SIG-M5 (cell line): ENCODE data around the gene LILRA6.
"Not testable (repeated sequence)": the region's sequence is repeated elsewhere in the genome, so short reads cannot be mapped to it uniquely, and the experiment has no call there.

ENCODE experiments used
- DNase-seq: peaks from one replicate; lab custom pipeline; 2025; lab: John Stamatoyannopoulos, UW

Gene LILRA6

DNA sequence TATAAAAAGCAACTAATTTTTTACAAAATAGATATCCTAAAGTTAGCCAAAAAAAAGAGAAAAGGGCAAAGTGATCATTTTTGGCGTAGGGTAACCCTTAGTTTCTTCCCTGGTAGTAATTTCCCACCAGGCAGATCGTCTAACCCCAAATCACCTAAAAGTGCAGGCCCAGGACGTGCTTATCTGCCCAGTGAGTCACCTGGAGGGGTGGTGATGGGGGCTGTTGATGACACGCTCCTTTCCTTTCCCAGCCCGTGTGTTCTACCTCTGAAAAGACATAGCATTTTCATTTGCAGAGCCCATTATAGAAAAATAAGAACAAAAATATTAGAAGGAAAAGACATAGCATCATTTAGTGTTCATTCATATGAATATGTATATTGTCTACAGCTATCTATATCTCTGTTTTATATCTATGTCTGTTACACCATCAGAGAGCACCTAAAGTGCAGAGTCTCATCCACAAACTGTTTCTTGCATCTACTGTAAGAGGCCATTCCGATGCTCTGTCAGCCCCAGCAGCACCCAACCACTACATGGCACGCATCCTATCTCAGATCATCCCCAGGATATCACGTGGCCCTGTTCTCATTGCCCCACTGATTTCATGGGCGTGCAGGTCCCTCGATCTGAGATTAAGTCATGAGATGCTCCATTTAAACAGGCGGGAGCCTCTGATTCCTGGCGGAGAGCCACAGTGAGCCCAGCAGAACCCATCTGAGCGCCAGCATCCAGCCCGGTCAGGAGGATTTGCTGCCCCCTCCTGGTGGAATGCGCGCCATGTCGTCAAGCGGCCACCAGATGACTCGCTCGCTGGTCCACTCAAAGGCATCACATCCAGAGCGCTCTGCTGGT, 11.3 kb downstream of the LILRA6 start:
- no peak for DNase-seq

DNA sequence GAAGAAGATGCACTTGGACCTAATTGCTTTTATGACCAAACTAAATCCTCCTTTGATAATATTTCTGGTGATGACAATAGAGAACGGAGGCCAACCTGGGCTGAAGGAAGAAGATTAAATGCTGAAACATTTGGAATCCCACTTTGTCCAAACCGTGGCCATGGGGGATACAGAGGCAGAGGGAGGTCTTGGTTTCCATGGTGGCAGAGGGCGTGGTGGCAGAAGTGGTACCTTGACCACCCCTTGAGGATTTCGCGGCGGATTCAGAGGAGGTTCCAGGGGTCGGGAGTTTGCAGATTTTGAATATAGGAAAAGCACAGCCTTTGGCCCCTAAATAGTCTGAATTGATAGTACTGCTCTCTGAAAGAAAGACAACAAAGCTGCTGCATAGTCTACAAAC, 12.6 kb downstream of the LILRA6 start:
- DNase-seq, result no peak

DNA sequence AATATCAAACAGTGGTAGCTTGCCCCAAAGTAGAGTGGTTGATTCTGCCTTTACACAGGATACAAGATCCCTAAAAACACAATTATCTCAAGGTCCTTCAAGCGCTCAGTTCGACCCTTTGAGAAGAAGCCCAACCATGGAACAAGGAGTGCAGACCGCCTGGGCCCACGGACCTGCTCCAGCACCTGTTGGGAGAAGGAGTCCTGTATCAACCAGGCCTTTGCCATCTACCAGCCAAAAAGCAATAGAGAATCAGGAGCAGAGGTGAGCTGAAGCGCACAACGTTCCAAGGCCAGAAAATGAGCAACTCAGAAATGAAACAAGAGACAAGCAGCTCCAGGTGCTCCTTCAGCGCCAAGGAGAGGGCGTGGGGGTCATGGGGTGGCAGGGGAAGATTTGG, 13.4 kb downstream of the LILRA6 start:
- no peak for DNase-seq

DNA sequence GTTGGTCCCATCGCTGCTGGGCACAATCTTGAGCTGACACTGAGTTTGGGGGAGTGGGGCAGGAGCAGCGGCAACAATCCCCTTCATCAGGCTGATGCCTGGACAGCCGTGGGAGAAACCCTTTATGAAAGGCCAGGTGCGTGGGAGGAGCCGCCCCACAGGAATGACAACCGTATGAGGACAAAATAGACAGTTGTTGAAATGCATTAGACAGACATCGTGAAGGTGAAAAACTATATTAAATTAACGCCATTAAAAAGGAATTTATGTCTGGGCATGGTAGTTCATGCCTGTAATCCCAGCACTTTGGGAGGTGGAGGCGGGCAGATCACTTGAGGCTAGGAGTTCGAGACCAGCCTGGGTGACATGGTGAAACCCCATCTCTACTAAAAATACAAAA, 18.0 kb downstream of the LILRA6 start:
- DNase-seq, result not testable (repeated sequence)

DNA sequence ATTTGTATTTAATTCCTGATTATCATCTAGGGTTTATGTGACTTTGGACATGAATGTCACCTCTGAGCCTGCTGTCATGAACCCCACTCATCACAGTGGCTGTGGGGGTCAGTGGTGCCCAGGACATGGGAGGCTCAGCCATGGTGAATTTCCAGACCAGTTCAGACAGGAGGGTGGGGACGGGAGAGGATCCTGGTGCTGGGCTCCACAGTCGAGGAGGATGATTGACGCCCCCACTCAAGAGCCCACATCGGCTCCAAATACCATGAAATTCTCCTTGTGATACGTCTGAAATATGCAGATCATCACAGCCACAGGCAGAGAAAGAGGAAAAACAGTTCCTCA, 18.7 kb downstream of the LILRA6 start:
- DNase-seq, result not testable (repeated sequence)

DNA sequence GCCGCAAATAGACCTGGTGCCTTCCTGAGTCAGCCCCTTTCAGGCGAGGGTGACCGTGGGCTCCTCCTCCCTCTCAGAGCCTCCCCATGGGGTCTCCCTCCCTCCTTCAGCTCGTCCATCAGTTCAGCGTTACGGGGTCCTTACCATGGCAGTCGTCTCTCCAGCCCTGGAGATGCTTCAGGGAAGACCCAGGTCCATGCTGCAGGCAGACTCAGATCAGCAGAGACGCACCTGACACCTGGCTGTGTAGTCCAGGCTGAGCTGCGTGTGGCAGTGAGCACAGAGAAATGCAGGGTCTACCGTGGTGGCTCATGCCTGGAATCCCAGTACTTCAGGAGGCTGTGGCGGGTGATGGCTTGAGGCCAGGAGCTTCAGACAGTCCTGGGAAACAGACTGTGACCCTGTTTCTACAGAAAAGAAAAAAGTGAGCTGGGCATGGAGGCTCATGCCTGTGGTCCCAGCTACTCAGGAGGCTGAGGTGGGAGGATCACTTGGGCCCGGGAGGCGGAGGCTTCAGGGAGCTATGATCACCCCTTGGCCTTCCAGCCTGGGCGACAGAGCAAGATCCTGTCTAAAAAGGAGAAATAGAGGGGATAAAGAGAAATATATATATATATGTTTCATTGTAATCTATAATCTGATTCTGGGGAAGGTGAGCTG, 19.2 kb downstream of the LILRA6 start:
- not testable (repeated sequence) for DNase-seq

DNA sequence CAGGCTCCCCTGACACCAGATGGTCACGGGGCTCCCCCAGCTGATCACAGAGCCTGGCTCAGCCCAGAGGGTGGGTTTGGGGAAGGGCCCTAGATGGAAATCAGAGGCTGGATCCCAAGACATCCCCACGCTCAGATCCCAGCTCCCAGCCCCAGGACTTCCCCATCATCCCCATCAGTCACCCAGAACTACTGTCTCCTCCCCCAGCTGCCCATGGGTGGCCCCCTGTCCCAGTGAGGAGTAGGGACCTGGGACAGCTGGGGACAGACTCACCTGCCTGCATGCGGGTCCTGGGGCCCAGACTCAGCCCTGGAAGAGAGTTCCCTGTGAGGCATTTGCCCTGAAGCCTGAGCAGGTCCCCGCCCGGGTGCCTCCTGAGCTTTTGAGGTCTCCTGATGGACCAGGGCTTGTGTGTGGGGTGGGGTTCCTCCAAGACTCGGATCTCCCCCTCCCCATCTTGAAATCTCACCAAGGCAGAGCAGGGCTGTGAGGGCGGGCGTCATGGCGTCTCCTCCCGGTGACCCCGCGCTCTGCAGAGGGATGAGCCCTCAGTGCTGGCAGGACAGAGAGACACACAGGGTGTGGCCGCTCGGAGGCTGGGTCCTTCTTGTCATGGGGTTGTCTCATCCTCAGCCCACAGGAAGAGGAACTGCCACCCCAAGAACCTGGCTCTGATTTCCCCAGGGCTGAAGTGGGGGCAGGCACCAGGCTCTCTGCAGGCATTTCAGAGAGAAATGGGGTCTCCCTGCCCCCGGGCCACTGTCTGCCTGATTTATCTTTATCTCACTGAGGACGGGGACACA, 19.9 kb downstream of the LILRA6 start, which contains the start of gene LILRB3:
Gene LILRB3, minus strand, starts transcription at position 534 of the 803 bp plus-strand sequence. Its CDS starts 31 bp downstream, at position 503.
- not testable (repeated sequence) for DNase-seq

DNA sequence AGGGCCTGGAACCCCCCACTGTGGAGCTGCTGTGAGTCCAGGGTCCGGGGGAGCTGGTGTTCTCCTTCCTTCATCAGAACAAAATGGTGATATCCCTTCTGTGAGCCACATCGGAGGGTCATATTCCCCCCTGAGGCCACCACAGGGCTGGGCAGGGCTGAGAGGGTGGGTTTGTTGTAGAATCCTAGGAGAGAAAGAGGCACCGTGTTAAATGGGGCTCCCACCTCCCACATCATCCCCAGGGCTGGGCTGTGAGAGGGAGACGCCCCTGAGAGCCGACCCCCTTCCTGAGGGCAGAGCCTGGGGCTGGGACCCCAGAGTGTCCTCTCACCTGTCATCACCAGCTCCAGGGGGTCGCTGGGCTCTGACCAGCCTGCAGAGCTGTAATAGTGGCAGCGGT, 20.6 kb downstream of the LILRA6 start:
- not testable (repeated sequence) for DNase-seq

DNA sequence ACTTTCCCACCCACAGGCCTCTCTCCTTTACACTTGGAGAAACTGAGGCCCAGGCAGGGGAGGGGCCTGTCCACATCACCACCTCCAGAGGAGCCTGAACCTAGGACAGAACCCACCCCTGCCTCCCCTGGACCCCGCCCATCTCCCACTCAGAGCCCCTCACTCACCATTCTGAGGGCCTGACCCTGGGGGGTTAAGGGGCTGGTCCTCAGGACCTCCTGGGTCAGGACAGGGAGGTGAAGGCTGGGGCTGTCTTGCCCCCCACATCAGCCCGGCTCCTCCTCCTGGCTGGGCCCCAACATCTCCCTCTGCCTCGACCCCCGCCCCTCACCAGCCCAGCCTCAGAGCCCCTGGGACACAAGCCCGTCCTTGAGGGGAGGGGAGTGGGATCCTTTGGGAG, 22.9 kb downstream of the LILRA6 start:
- not testable (repeated sequence) for DNase-seq

DNA sequence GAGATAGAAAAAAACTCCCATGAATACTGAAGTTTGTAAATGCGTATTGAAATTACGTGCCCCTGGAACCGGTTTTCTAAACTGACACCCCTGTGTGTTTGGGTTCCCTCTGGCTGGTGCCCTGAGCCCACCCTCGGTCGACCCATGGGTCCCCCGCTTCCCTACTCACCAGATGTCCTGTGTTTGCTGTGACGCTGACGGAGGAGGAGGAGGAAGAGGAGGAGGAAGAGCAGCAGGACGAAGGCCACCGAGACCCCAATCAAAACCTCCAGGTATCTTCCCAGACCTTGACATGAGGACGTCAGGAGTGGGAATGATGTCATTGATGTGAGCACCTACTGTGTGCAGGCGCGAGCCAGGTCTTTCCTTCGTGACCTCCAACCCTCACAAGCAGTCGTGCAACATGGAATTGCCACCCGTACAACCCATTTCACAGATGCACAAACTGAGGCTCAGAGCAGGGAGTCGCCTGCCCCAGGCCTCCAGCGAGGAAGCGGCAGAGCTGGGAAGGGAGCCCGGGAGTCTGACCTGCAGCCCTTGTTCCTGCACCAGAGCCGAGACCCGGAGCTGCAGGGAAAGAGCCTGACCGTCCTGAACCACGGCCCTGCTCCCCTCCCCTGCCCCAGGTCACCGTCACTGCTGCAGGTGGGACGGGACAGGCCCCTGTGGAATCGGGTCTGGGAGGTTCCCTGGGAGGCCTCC, 23.5 kb downstream of the LILRA6 start:
- no peak for DNase-seq

DNA sequence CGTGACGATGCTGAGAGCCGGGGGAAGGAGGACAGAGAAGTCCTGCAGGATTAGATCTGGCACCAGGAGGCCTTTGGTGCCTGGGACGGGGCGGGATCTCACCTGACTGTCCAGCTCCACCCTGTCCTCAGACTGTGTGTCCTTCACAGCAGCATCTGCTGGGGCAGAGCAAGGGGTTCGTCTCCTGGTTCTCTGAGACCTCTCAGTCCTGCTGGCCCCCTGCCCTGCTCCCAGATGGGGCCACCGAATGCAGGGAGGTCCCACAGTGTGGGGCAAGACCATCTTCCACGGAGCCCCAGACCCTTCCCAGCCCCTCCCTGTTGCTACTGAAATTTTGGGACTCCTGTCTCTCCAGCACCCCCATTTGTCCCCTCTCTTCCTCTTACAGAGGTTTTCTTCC, 24.3 kb downstream of the LILRA6 start:
- DNase-seq, result no peak

DNA sequence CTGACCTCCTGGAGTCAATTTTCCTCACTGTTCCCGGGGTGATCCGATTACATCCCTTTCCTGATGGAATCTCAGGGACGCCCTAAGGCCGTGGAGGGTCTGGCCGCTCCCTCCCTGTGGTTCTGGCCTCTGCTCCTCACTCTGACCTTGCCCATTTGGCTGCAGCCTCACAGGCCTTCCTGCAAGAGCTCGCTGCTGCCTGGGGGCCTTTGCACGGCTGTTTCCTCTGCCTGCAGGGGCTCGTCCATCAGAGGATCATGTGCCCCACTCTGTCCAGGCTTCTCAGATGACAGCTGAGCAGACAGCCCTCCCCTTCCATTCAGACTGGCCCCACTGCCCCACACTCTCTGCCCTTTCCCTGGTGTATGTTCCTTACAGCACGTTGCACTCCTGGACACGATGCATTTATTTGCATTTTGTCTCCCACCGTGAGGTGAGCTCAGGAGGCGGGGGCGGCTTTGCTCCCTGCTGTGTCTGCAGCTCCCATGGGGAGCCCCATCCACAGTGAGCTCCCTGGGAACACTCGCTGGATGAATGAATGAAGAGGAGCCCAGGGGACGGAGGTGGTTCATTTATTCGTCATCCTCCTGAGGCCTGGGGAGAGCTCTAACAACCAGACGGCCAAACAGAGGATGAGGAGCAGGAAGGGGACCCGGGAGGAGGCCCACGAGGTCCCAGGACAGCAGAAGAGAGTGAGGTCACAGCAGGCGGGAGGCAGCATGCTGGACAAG, 24.9 kb downstream of the LILRA6 start:
- DNase-seq, result not testable (repeated sequence)

DNA sequence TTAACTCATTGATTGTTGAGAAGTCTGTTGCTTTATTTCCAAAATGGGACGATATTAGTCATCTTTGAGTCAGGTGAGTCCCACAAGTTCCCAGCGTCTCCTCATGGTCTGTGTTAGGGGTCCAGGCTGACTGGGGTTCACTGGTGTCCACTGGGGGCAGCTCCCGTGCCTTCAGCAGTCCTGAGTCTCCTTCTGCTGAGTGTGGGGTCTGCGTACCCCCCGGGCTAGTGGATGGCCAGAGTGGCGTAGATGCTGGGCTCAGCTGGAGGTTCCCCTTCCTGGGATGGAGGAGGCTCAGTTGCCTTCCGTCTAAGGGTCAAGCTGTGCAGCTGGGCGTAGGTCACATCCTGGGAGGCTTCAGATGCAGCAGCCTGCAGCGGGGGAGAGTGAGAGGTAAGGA, 25.7 kb downstream of the LILRA6 start:
- DNase-seq, result no peak

DNA sequence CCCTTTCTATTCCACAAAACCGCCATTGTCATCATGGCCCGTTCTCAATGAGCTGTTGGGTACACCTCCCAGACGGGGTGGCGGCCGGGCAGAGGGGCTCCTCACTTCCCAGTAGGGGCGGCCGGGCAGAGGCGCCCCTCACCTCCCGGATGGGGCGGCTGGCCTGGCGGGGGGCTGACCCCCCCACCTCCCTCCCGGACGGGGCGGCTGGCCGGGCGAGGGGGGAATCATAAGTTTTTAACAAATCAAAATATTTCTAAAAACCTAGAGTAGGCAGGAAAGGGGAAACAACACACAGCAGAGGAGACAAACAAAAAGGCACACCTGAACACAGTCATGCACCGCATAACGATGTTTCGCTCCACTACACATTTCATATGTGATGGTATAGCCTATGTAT, 27.9 kb downstream of the LILRA6 start:
- DNase-seq, result not testable (repeated sequence)

DNA sequence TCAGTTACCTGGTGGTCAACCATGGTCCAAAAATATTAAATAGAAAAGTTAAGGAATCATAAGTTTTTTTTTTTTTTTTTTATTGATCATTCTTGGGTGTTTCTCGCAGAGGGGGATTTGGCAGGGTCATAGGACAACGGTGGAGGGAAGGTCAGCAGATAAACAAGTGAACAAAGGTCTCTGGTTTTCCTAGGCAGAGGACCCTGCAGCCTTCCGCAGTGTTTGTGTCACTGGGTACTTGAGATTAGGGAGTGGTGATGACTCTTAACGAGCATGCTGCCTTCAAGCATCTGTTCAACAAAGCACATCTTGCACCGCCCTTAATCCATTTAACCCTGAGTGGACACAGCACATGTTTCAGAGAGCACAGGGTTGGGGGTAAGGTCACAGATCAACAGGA, 28.4 kb downstream of the LILRA6 start:
- DNase-seq, result not testable (repeated sequence)

DNA sequence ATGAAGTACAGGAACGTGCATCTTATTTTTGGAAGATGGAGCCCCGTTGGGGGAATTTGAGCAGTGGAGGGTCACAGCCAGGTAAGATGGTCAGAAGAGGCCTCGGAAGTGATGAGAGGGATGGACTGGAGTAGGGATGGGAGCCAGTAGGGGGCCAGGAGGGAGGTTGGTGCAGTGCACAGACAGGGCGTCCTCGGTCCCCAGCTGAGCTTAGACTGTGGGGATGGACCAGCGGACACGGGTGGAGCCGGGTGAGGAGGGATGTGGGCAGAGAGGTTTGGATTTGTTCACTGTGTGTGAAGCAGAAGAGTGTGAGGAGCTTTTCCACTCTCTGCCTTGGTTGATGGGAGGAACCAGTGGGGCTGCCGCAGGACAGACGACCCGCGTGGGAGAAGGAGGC, 31.4 kb downstream of the LILRA6 start:
- no peak for DNase-seq

DNA sequence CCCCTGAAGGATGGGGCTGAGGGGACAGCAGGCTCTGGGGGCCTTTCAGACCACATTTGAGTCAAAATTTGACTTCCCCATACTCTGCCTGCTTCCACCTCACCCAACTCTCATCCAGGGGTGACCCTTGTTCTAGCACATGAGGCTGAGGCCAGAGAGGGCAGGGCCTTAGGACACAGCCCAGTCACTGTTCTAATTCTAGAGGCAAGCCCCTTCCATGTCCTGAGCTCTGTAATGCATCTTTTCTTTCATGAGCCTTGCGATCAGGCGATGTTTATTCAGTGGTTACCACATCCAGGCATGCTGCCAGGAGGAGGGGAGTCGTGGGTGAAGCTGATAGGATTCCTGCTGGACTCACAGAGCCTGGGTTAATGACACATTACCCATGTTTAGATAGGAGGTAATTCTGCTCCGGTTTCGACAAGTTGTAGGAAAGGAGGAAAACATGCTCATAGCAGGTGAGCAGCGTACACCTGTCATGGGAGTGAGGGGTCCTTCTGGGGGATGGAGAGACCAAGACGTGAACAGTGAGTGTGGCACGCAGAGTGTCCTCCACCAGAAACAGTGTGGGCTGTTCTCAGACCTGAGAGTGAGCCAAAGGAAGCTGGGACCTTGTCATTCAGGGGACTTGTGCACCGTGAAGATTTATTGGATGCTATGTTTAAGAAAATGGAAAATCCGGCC, 32.6 kb downstream of the LILRA6 start:
- DNase-seq, result no peak

DNA sequence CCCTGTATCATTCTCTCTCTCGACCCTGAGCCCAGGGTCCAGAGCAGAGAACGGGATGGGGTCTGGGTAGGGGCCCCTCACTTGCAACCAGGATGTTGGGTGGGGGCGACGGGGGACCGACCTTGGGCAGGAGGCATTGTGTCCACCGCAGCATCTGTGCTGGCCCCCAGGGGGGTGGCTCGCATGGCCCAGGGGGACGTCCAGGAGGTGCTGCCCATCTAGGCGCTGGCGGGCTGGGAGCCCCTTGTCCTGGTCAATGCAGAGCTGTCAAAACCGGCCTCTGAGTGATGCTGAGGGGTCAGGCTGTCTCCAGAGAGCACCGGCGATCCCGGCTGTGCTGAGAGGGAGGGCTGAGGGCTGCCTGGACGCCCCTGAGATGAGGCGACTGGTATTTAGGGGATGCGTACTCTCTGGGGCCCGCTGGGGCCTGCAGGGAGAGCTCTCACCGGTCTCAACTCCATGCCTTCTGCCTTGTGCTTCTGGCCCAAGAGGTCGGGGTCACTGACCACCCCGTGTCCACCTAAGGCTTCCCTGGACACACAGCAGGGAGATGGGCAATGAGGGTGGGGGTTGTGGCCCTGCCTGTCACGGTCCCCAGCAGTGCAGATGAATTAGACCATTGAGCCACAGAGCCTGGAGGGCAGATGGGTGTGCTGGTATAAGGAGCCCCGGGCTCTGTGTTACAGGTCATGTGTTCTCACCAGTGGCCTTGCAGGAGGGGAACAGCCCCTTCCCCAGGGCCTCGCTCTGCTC, 33.4 kb downstream of the LILRA6 start:
- DNase-seq, result no peak

DNA sequence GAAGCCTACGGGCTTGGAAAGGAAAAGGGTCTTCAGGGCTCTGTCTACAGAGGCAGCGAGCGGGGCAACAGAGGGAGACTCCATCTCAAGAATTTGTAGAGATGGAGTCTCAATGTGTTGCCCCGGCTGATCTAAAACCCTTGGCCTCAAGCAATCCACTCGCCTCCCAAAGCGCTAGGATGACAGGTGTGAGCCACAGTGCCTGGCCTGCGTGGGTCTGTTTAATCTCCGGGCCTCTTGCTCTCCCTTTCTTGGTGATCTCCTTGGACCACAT, 33.9 kb downstream of the LILRA6 start:
- DNase-seq, result no peak
